KBM-7 (cell line): ENCODE results near the gene MYH1.

Experiments used
- DNase-seq: peaks from one replicate; pipeline ENCODE4 v3.0.0-alpha.2; 2015
- in situ Hi-C: fragments of 300-500 bp; cut with MboI; formaldehyde crosslinking; loops from 2 replicates; pipeline ENCODE4 v1.14.3; 2020; ENCODE audit warnings: low sequenced_read_pairs, low pct_unique_long_range_greater_than_20kb, mixed read lengths

MYH1 gene

DNA sequence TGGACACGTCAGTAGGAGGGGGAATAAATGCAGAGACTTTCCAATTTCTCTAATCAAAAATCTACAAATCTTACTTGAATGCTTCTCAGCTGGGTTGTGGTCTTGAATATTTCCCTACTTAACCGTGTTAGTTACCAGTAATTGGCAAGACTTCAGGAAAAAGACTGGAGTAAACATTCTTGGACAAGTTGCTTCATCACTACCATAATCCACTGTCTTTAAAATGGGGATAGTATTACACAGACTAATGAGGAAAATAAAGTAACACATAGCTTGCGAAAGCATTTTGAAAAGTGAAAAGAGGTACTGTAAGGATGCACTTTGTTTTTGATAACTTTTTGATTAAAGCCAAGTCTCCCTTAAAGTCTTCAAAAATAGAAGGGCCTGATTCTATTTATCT, 18.4 kb downstream of the MYH1 start:
- in situ Hi-C loops, result no loop called here
- no peak for DNase-seq

DNA sequence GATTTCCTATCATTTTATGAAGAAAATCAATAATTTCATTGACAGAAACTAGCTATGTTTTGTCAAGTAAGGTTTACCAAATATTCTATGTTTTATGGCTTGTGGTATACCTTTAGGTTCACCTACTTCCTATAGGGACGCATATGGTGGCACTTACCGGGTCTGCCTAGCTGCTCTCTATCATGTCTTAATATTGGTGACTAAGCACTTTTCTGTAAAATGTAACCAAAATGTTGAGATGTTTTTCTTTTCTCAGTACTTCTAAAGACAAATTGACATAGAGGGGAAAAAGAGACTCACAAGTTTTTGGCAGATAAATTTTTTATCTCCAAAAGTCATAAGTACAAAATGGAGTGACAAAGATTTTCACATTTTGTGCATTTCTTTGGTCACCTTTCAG, 26.3 kb downstream of the MYH1 start:
- no peak for DNase-seq
- in situ Hi-C loops, result no loop called here

DNA sequence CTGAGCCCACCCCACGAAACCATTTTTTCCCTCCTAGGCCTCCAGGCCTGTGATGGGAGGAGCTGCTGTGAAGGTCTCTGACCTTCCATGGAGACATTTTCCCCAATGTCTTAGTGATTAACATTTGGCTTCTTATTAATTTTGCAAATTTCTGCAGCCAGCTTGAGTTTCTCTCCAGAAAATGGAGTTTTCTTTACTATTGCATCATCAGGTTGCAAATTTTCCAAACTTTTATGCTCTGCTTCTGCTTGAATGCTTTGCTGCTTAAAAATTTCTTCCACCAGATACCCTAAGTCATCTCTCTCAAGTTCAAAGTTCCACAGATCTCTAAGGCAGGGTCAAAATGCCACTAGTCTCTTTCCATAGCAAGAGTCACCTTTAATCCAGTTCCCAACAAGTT, 36.1 kb downstream of the MYH1 start:
- no peak for DNase-seq
- in situ Hi-C loops, result no loop called here

DNA sequence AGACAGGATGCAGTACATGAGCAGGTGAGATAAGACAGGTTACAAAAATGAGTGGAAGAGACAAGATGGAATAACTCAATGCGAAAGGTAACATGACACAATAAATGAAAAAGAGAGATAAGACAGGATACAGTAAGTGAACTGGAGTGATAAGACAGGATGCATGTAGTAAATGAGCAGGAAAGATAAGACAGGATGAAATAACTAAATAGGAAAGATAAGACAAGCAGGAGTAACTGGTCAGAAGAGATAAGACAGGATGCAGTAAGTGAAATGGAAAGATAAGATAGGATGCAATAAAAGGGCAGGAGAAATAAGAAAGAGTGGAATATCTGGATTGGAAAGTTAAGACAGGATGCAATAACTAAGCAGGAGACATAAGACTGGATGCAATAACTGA, 40.6 kb downstream of the MYH1 start:
- no peak for DNase-seq
- in situ Hi-C loops, result no loop called here

DNA sequence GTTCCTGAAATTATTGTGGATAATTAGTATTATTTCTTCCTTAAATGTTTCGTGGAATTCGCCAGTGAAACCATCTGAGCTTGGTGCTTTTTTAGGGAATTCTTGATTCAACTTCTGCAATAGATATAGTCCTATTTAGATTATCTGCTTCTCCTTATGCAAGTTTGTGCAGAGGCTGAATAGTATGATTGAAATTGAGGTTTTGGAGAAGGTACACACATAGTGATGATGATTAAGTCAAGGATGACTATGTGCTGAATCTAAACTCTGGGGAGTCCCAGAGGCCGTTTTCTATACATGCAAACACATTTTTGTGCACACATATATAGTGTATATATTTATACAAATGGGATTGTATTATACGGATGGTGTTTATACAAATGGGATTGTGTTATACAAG, 43.8 kb downstream of the MYH1 start:
- no peak for DNase-seq
- in situ Hi-C loops, result no loop called here

DNA sequence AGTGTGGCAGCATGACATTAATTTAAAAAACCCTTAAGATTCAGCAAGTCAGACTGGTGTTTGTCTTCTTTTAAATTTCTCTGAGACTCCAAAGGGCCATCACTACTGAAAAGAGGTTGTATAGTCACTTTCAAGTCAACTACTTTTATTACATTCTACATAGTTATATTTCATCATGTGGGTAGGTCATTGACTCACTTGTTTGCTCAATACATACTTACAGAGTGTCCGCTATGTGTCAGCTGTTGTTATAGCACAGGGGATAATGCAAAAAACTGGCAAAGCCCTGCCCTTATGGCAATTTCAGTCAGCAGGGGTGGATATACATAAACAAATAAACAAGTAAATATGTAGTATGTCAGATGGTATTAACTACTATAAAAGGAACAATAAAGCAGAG, 46.5 kb downstream of the MYH1 start:
- in situ Hi-C loops, result no loop called here
- no peak for DNase-seq

DNA sequence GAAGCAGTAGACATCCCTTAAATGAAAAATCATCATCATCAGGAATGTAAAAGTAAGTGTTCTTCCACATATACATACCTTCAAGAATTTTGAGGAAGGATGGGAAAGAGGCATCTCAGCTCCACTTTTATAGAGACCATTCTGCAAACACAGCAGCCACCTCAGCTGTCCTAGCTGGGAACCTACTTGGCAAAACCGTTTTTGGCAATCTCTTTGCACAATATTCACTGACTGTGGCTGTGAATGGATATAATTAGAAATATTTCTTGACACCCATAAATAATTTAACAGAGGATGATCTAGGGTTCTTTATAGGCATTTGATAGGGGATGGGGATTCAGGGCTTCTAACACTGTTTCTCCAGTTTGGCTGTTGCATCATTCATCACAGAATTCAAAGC, 48.9 kb downstream of the MYH1 start, which contains the start of gene MYH4:
TSS of gene MYH4 (minus strand) at position 101 of the 400 bp plus-strand sequence. CDS start 2,814 bp downstream, outside the sequence.
- DNase-seq, result no peak
- in situ Hi-C loops, result no loop called here

DNA sequence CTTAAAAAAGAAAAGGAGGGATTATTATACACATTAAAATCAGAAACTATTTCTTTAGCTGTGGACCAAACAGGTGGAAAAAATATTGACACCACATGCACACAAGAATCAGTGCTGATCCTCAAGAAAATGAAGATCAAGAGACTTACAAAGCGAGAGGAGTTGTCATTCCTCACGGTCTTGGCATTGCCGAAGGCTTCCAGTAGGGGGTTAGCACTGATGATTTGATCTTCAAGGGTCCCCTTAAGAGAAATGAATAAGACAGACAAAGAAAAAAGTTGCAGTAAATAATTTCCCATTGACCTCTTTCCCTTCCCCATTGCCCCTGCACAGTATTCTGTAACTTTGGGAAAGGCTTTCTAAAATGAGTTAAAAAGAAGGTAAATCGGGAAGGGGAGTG, 54.9 kb downstream of the MYH1 start:
- in situ Hi-C loops, result no loop called here

DNA sequence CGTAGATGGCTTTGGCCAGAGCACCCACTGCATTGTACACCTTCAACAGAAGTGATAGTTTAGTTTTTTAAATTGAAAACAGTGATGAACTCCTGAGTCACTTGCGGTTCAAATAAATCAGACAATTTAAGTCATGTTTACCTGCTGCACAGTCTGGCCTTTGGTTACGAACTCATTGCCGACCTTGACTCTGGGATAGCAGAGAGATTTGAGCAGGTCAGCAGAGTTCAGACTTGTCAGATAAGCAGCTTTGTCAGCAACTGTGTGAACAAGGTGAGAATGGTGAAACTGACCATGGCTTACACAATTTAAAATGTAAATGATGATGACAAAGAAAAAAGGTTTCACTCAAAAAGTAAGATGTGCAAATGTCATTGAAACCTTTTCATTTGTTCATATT, 58.3 kb downstream of the MYH1 start:
- no peak for DNase-seq
- in situ Hi-C loops, result no loop called here

More for the DNA sequence above, 54.9 kb downstream of the MYH1 start:
- no peak for DNase-seq

DNA sequence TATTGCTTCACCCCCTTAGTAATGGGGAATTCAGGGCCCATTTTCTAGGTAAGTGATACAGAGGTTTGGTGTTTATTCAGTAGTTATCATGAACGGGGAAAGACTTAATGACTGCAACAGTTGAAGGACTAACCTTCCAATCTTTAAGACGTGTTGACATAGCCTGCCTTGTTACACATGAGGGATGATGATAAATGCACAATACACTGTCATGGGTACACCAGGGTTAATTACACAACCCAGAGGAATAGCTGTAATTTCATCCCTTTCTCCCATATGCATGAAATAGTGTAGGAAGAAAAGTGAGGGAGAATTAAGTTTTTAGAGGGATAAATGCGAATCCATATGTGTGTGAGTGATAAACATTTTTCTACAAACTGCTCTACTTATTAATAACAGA, 59.6 kb downstream of the MYH1 start:
- DNase-seq, result no peak
- in situ Hi-C loops, result no loop called here

DNA sequence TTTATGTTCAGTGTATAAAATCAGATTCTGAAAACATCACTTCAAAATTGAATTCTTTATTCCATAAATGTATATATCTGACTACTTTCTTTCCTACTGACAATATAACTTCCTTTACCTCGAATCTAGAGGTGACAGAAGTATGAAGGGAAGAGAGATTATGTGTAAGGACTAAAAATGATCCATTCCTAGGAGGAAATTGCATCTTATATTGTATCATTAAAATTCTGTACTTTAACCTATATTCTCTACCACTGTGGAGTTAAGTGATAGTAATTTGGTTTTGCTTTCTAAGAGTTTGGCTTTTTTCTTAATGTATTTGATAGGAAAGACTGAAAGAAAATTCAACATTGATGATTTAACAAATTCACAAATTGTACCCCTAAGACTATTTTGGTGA, 60.4 kb downstream of the MYH1 start:
- in situ Hi-C loops, result no loop called here
- DNase-seq, result no peak

DNA sequence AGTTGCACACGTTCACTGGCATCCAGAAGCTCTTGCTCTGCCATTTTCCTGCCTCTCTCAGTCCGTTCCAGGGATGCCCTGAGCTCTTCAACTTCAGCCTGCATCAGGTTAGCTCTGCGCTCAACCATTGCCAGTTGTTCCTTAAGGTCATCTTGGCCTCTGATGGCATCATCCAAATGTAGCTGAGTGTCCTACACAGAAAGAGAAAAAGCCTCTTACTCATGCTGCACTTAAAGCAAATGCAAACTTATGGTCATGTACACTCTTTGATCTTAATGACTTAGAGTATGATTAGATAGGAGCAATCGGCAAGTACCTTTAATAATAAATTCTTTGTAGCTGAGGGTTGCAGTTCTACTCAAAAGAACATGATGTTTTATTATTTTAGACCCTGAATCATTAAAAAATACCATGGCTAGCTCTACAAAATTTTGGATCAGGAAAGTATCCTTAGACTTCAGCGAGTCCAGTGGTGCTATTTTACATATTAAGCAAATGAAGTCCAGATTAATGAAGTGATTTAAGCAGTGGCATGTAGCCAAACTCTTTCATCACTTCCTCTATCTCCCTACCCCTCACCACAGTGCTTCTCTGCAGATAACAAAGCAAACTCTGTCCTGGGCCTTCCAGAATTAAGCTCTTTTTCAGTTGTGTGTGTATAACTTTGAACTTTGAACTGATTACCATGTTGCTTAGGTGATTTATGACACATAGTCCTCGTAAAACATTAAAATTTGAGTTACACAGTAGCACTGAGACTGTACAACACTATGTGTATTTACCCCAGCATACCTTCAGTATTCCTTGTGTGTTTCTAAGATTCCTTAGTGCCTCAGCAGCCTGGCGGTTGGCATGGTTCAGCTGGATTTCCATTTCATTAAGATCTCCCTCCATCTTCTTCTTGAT, 71.1 kb downstream of the MYH1 start:
- in situ Hi-C loops, result no loop called here
- DNase-seq, result no peak
